WTC11 (cell line): ENCODE measurements around the gene KDM4E.

Source experiments
- AFF4 ChIP-seq: sonication (generic); formaldehyde crosslinking; IDR thresholded peaks from 2 replicates; pipeline ENCODE4 v1.8.1; 2023; ENCODE audit warnings: mild to moderate bottlenecking, missing genetic modification reagents, borderline replicate concordance
- ATF3 ChIP-seq: sonication (generic); formaldehyde crosslinking; conservative IDR thresholded peaks from 2 replicates; pipeline ENCODE4 v1.8.1; 2022; ENCODE audit warnings: mild to moderate bottlenecking, missing genetic modification reagents
- ATF6 ChIP-seq: sonication (generic); formaldehyde crosslinking; IDR thresholded peaks from 2 replicates; pipeline ENCODE4 v1.8.1; 2023; ENCODE audit warnings: mild to moderate bottlenecking, missing genetic modification reagents
- CREB1 ChIP-seq: sonication (generic); formaldehyde crosslinking; IDR thresholded peaks from 2 replicates; pipeline ENCODE4 v1.8.0; 2023; ENCODE audit warnings: mild to moderate bottlenecking, missing genetic modification reagents
- CTCF ChIP-seq: fragments of 200-600 bp; IDR thresholded peaks from 2 replicates; pipeline ENCODE4 v1.8.0; 2022; ENCODE audit warnings: antibody characterized with exemption
- ESRRA ChIP-seq: sonication (generic); formaldehyde crosslinking; IDR thresholded peaks from 2 replicates; pipeline ENCODE4 v1.8.1; 2022; ENCODE audit warnings: mild to moderate bottlenecking, missing genetic modification reagents, borderline replicate concordance
- FOXK1 ChIP-seq: sonication (generic); formaldehyde crosslinking; IDR thresholded peaks from 2 replicates; pipeline ENCODE4 v1.8.0; 2022; ENCODE audit warnings: mild to moderate bottlenecking, moderate library complexity, missing genetic modification reagents
- FOXP1 ChIP-seq: sonication (generic); formaldehyde crosslinking; IDR thresholded peaks from 2 replicates; pipeline ENCODE4 v1.8.0; 2022; ENCODE audit warnings: missing genetic modification reagents, mild to moderate bottlenecking, moderate library complexity, borderline replicate concordance
- MAX ChIP-seq: sonication (generic); formaldehyde crosslinking; IDR thresholded peaks from 2 replicates; pipeline ENCODE4 v1.8.0; 2022; ENCODE audit warnings: mild to moderate bottlenecking, missing genetic modification reagents
- MYBL2 ChIP-seq: sonication (generic); formaldehyde crosslinking; IDR thresholded peaks from 2 replicates; pipeline ENCODE4 v1.8.1; 2023; ENCODE audit warnings: mild to moderate bottlenecking, moderate library complexity, missing genetic modification reagents
- NR2C2 ChIP-seq: sonication (generic); formaldehyde crosslinking; IDR thresholded peaks from 2 replicates; pipeline ENCODE4 v1.8.0; 2022; ENCODE audit warnings: mild to moderate bottlenecking, missing genetic modification reagents
- TP53 ChIP-seq: sonication (generic); formaldehyde crosslinking; IDR thresholded peaks from 2 replicates; pipeline ENCODE4 v1.8.1; 2023; ENCODE audit warnings: mild to moderate bottlenecking, missing genetic modification reagents
- ZNF317 ChIP-seq: sonication (generic); formaldehyde crosslinking; IDR thresholded peaks from 2 replicates; pipeline ENCODE4 v1.8.1; 2023; ENCODE audit warnings: low read depth, mild to moderate bottlenecking, moderate library complexity, missing genetic modification reagents, borderline replicate concordance
- ZNF425 ChIP-seq: fragments of 250-450 bp; sonication (Bioruptor Pico); conservative IDR thresholded peaks from 2 replicates; pipeline ENCODE4 v1.9.0; 2021; ENCODE audit warnings: mild to moderate bottlenecking

DNA sequence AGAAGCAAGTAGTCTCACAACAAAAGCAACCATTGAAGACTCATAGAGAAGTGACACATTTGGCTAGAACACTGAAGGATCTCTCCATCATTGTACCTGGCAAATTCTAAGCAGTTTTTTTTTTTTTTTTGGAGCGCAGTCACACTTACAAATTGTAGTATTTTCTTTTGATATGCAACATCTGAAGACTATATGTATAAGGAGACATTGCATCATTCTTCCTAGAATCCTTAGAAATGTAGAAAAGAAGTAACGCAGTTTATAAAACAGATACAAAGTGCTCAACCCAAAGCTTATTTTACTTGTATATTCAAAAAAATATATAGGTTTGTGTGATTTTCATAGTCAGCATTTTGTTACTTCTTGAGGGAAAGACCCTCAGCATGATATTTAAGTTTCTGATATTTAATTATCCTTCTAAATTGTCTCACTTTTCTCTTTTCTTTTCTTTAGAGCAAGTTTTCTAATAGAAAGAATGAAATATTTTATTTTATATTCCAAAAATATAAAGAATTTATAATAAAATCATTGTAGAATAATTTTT, 31.6 kb upstream of the KDM4E start:
- TF ChIP-seq ESRRA (CRISPR knock-in tag) (no peak), TP53 (CRISPR knock-in tag) (no peak), CTCF (no peak), MYBL2 (no peak), ZNF425 (no peak), FOXK1 (CRISPR knock-in tag) (no peak), MAX (no peak), FOXP1 (CRISPR knock-in tag) (no peak), NR2C2 (CRISPR knock-in tag) (no peak), ATF6 (no peak), AFF4 (CRISPR knock-in tag) (no peak), CREB1 (CRISPR knock-in tag) (no peak), ZNF317 (CRISPR knock-in tag) (no peak), ATF3 (CRISPR knock-in tag) (no peak)
